ENCODE measurements around the gene HM13. TPM values are rescaled to one million over a fixed set of nuclear protein-coding genes. Genes with fewer than 3 reads are reported as not detected.
"Not testable (repeated sequence)": the region's sequence is repeated elsewhere in the genome, so short reads cannot be mapped to it uniquely, and the experiment has no call there.

The HM13 gene
- polyA plus RNA-seq, 4 donors, result 53.9 to 202 (median 91.8) TPM

DNA sequence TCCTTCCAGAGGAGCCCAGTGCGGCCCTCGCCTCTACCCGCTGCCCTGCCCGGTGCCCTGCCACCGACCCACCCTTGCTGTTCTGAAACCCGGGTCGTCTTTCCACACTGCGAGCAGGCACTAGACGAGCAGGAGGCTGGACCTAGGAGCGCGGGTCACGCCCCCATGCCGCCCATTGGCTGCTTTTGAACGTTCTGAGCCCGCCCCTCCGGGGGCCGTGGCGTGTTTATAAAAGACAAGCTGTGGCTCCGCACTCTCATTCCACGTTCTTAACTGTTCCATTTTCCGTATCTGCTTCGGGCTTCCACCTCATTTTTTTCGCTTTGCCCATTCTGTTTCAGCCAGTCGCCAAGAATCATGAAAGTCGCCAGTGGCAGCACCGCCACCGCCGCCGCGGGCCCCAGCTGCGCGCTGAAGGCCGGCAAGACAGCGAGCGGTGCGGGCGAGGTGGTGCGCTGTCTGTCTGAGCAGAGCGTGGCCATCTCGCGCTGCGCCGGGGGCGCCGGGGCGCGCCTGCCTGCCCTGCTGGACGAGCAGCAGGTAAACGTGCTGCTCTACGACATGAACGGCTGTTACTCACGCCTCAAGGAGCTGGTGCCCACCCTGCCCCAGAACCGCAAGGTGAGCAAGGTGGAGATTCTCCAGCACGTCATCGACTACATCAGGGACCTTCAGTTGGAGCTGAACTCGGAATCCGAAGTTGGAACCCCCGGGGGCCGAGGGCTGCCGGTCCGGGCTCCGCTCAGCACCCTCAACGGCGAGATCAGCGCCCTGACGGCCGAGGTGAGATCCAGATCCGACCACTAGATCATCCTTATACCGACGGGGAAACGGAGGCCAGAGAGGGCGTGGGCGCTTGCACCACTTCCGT lies 91.0 kb downstream of the HM13 start, which contains the start of gene ID1:
Gene ID1 (plus strand): TSS at position 259 of the 871 bp plus-strand sequence. CDS start 99 bp downstream, at position 358.
- H3K4me3 ChIP-seq (ENCODE audit: low read depth in 1 of 3, low read length in 3 of 3), result peak within 1 kb of the TSS; percentile 46 to 97 (median 92)
- FAIRE-seq (no peak), DNase-seq (peak; percentile 98 to 99)
- peak within 1 kb of the TSS; percentile 94 to 98 (median 96) for H3K27ac ChIP-seq (ENCODE audit: low read depth in 1 of 3, low read length in 2 of 3)
- peaks cover 0 to 42% (median 0%) of the 10 kb centered on the region in 3 donors for H3K4me1 ChIP-seq (ENCODE audit: control insufficient read depth in 3 of 3, insufficient read depth in 2 of 3, low read depth in 1 of 3, low read length in 2 of 3)
- H3K36me3 ChIP-seq (ENCODE audit: control insufficient read depth in 3 of 3, insufficient read depth in 2 of 3, low read depth in 1 of 3, low read length in 3 of 3), result peaks cover 0 to 15% (median 0%) of the 10 kb centered on the region in 3 donors
- no peaks in the 10 kb centered on the region for H3K27me3 ChIP-seq (ENCODE audit: control insufficient read depth in 3 of 3, insufficient read depth in 3 of 3, low read length in 3 of 3)
- H3K9me3 ChIP-seq (ENCODE audit: control insufficient read depth in 2 of 2, insufficient read depth in 1 of 2, low read depth in 1 of 2, low read length in 1 of 2), result no peaks in the 10 kb centered on the region
- WGBS, 3 donors, result 0% methylated on average over 66 to 74 of the region's 74 CpGs

GRCh38 chr20:31605902-31606803 lies 91.9 kb downstream of the HM13 start:
- DNase-seq (peak in 1 of 2 donors; percentile 50), FAIRE-seq (no peak)
- H3K36me3 ChIP-seq (ENCODE audit: control insufficient read depth in 3 of 3, insufficient read depth in 2 of 3, low read depth in 1 of 3, low read length in 3 of 3), result peaks cover 0 to 15% (median 0%) of the 10 kb centered on the region in 3 donors
- peak overlapping the region; percentile 46 to 97 (median 92) for H3K4me3 ChIP-seq (ENCODE audit: low read depth in 1 of 3, low read length in 3 of 3)
- no peaks in the 10 kb centered on the region for H3K9me3 ChIP-seq (ENCODE audit: control insufficient read depth in 2 of 2, insufficient read depth in 1 of 2, low read depth in 1 of 2, low read length in 1 of 2)
- no peaks in the 10 kb centered on the region for H3K27me3 ChIP-seq (ENCODE audit: control insufficient read depth in 3 of 3, insufficient read depth in 3 of 3, low read length in 3 of 3)
- WGBS, 3 donors, result 2 to 4% (median 2%) methylated on average over 27 to 39 of the region's 39 CpGs
- H3K27ac ChIP-seq (ENCODE audit: low read depth in 1 of 3, low read length in 2 of 3), result peak overlapping the region; percentile 94 to 98 (median 96)
- peaks cover 0 to 48% (median 0%) of the 10 kb centered on the region in 3 donors for H3K4me1 ChIP-seq (ENCODE audit: control insufficient read depth in 3 of 3, insufficient read depth in 2 of 3, low read depth in 1 of 3, low read length in 2 of 3)

- Histone ChIP-seq H3K27me3 (ENCODE audit: control insufficient read depth in 3 of 3, insufficient read depth in 3 of 3, low read length in 3 of 3) (no peaks in the 10 kb centered on the region), H3K27ac (ENCODE audit: low read depth in 1 of 3, low read length in 2 of 3) (peak overlapping the region; percentile 94 to 98 (median 96)), H3K36me3 (ENCODE audit: control insufficient read depth in 3 of 3, insufficient read depth in 2 of 3, low read depth in 1 of 3, low read length in 3 of 3) (peaks cover 0 to 15% (median 0%) of the 10 kb centered on the region in 3 donors), H3K4me3 (ENCODE audit: low read depth in 1 of 3, low read length in 3 of 3) (peak overlapping the region; percentile 27 to 97 (median 92)), H3K4me1 (ENCODE audit: control insufficient read depth in 3 of 3, insufficient read depth in 2 of 3, low read depth in 1 of 3, low read length in 2 of 3) (peaks cover 0 to 57% (median 0%) of the 10 kb centered on the region in 3 donors), H3K9me3 (ENCODE audit: control insufficient read depth in 2 of 2, insufficient read depth in 1 of 2, low read depth in 1 of 2, low read length in 1 of 2) (no peaks in the 10 kb centered on the region)
- DNase-seq (peak; percentile 80 to 88), FAIRE-seq (no peak)
- 17 to 55% (median 38%) methylated on average over 8 of the region's 8 CpGs for WGBS, 3 donors
Observed at GRCh38 chr20:31606804-31607639, 92.8 kb downstream of the HM13 start.

- Histone ChIP-seq H3K27ac (ENCODE audit: low read depth in 1 of 3, low read length in 2 of 3) (peak overlapping the region; percentile 94 to 98 (median 96)), H3K4me3 (ENCODE audit: low read depth in 1 of 3, low read length in 3 of 3) (peak overlapping the region in 2 of 3 donors; percentile 92 to 97), H3K27me3 (ENCODE audit: control insufficient read depth in 3 of 3, insufficient read depth in 3 of 3, low read length in 3 of 3) (no peaks in the 10 kb centered on the region), H3K4me1 (ENCODE audit: control insufficient read depth in 3 of 3, insufficient read depth in 2 of 3, low read depth in 1 of 3, low read length in 2 of 3) (peaks cover 0 to 61% (median 0%) of the 10 kb centered on the region in 3 donors), H3K9me3 (ENCODE audit: control insufficient read depth in 2 of 2, insufficient read depth in 1 of 2, low read depth in 1 of 2, low read length in 1 of 2) (no peaks in the 10 kb centered on the region), H3K36me3 (ENCODE audit: control insufficient read depth in 3 of 3, insufficient read depth in 2 of 3, low read depth in 1 of 3, low read length in 3 of 3) (peaks cover 0 to 15% (median 0%) of the 10 kb centered on the region in 3 donors)
- FAIRE-seq, result no peak
- peak in 1 of 2 donors; percentile 58 for DNase-seq
- WGBS, 3 donors, result 20 to 44% (median 34%) methylated on average over 9 of the region's 9 CpGs
Observed at GRCh38 chr20:31607640-31608250, 93.5 kb downstream of the HM13 start.

DNA sequence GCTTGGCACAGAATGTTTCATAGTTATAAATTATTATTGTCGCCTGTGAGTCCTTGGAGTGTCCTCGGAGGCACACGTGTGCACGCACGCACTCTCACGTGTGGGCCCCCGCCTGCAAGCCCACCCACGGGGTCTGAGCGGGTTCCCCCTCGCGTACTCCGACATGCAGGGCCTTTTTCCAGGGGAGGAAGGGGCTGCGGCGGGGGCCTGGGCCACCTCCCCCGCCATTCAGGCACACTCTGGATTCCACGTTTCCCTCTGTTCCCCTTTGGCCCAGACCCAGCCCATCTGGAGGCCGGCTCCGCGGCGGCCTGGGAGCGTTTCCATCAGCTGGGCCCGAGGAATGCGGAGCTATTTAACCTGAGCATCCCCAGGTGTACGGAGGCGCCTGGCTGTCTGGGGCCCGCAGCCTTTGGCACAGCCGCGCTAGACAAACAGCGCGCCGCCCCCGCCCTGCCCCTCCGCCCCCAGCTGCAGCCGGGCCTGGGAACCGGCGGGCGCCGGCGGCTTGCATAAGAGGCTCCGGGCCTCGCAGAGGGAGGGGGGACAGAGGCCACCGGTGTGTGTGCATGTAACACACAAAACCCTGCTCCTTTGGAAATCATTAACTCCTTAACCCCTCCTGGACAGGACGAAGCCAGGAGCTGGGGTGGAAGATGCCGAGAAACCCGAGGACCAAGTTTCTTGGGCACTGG lies 94.2 kb downstream of the HM13 start:
- no peak for FAIRE-seq
- Histone ChIP-seq H3K27me3 (ENCODE audit: control insufficient read depth in 3 of 3, insufficient read depth in 3 of 3, low read length in 3 of 3) (no peaks in the 10 kb centered on the region), H3K4me3 (ENCODE audit: low read depth in 1 of 3, low read length in 3 of 3) (peak overlapping the region in 2 of 3 donors; percentile 26 to 92), H3K4me1 (ENCODE audit: control insufficient read depth in 3 of 3, insufficient read depth in 2 of 3, low read depth in 1 of 3, low read length in 2 of 3) (peaks cover 0 to 55% (median 0%) of the 10 kb centered on the region in 3 donors), H3K27ac (ENCODE audit: low read depth in 1 of 3, low read length in 2 of 3) (peak overlapping the region; percentile 96 to 98 (median 97)), H3K36me3 (ENCODE audit: control insufficient read depth in 3 of 3, insufficient read depth in 2 of 3, low read depth in 1 of 3, low read length in 3 of 3) (peaks cover 0 to 15% (median 0%) of the 10 kb centered on the region in 3 donors), H3K9me3 (ENCODE audit: control insufficient read depth in 2 of 2, insufficient read depth in 1 of 2, low read depth in 1 of 2, low read length in 1 of 2) (no peaks in the 10 kb centered on the region)
- WGBS, 3 donors, result 3 to 15% (median 11%) methylated on average over 35 to 45 of the region's 45 CpGs
- DNase-seq, result peak; percentile 95 to 98

DNA sequence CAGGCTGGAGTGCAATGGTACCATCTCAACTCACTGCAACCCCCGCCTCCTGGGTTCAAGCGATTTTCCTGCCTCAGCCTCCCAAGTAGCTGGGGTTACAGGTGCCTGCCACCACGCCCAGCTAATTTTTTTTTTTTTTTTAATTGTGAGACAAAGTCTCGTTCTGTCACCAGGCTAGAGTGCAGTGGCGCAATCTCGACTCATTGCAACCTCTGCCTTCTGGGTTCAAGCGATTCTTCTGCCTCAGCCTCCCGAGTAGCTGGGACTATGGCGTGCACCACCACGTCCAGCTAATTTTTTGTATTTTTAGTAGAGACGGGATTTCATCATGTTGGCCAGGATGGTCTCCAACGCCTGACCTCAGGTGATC lies 98.0 kb downstream of the HM13 start:
- H3K36me3 ChIP-seq (ENCODE audit: control insufficient read depth in 3 of 3, insufficient read depth in 2 of 3, low read depth in 1 of 3, low read length in 3 of 3); H3K4me3 ChIP-seq (ENCODE audit: low read depth in 1 of 3, low read length in 3 of 3); H3K9me3 ChIP-seq (ENCODE audit: control insufficient read depth in 2 of 2, insufficient read depth in 1 of 2, low read depth in 1 of 2, low read length in 1 of 2); FAIRE-seq; H3K27me3 ChIP-seq (ENCODE audit: control insufficient read depth in 3 of 3, insufficient read depth in 3 of 3, low read length in 3 of 3): not testable (repeated sequence)
- WGBS, 3 donors, result 41 to 78% (median 47%) methylated on average over 12 of the region's 12 CpGs
- H3K27ac ChIP-seq (ENCODE audit: low read depth in 1 of 3, low read length in 2 of 3), result peak overlapping the region; percentile 85 to 97 (median 91)
- DNase-seq, result peak; percentile 38 to 76
- peaks cover 0 to 49% (median 0%) of the 10 kb centered on the region in 3 donors for H3K4me1 ChIP-seq (ENCODE audit: control insufficient read depth in 3 of 3, insufficient read depth in 2 of 3, low read depth in 1 of 3, low read length in 2 of 3)

DNA sequence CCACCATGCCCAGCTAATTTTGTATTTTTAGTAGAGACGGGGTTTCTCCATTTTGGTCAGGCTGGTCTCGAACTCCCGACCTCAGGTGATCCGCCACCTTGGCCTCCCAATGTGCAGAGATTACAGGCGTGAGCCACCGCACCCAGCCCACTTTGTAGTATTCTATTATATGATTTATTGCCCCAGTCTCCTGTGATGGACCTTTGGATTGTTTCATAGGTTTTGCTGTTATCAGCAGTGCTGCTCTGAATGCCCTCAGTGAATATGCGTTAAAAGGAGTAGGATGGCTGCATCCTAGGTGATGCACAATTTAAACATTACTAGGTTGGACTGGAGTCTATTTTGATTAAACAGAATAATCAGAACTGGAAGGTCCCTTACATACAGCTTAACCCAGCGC lies 101.2 kb downstream of the HM13 start:
- peak; percentile 47 to 83 for DNase-seq
- no peaks in the 10 kb centered on the region for H3K27me3 ChIP-seq (ENCODE audit: control insufficient read depth in 3 of 3, insufficient read depth in 3 of 3, low read length in 3 of 3)
- no peak overlapping the region for H3K4me3 ChIP-seq (ENCODE audit: low read depth in 1 of 3, low read length in 3 of 3)
- WGBS, 3 donors, result 39 to 71% (median 57%) methylated on average over 8 of the region's 8 CpGs
- no peak overlapping the region for H3K27ac ChIP-seq (ENCODE audit: low read depth in 1 of 3, low read length in 2 of 3)
- no peaks in the 10 kb centered on the region for H3K9me3 ChIP-seq (ENCODE audit: control insufficient read depth in 2 of 2, insufficient read depth in 1 of 2, low read depth in 1 of 2, low read length in 1 of 2)
- no peaks in the 10 kb centered on the region for H3K36me3 ChIP-seq (ENCODE audit: control insufficient read depth in 3 of 3, insufficient read depth in 2 of 3, low read depth in 1 of 3, low read length in 3 of 3)
- no peak for FAIRE-seq
- peaks cover 0 to 21% (median 0%) of the 10 kb centered on the region in 3 donors for H3K4me1 ChIP-seq (ENCODE audit: control insufficient read depth in 3 of 3, insufficient read depth in 2 of 3, low read depth in 1 of 3, low read length in 2 of 3)
